Loucy (cell line): Measurements from ENCODE around the gene DALRD3.

Experiments used
- EZH2phosphoT487 ChIP-seq: fragments of 200-600 bp; IDR thresholded peaks from 2 replicates; pipeline ENCODE4 v1.6.1; 2018; ENCODE audit warnings: antibody characterized with exemption, mild to moderate bottlenecking, moderate library complexity, borderline replicate concordance
- TF ChIP-seq, protein P1 (sequence below): fragments of 200-600 bp; sonication (generic); conservative IDR thresholded peaks from 2 replicates; pipeline ENCODE4 v1.5.1; 2014; ENCODE audit warnings: mild to moderate bottlenecking, antibody characterized with exemption, low read length

DNA sequence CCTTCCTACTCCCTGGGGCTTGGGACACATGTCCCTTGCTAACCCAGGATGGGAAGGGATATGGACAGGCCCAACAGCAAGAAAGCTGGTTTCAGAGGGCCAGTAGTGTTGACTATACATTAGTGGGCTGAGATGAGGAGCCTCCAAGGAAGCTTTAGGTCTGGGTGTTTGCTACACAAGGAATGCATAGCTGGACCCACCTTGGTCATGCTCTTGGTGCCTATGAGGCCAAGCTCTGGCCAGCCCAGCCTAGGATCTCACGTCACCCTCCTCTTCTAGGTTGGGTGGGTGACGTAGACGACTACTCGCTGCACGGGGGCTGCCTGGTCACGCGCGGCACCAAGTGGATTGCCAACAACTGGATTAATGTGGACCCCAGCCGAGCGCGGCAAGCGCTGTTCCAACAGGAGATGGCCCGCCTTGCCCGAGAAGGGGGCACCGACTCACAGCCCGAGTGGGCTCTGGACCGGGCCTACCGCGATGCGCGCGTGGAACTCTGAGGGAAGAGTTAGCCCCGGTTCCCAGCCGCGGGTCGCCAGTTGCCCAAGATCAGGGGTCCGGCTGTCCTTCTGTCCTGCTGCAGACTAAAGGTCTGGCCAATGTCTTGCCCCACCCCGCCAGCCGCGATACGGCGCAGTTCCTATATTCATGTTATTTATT, 11.8 kb downstream of the DALRD3 start:
- TF ChIP-seq, protein P1, sequence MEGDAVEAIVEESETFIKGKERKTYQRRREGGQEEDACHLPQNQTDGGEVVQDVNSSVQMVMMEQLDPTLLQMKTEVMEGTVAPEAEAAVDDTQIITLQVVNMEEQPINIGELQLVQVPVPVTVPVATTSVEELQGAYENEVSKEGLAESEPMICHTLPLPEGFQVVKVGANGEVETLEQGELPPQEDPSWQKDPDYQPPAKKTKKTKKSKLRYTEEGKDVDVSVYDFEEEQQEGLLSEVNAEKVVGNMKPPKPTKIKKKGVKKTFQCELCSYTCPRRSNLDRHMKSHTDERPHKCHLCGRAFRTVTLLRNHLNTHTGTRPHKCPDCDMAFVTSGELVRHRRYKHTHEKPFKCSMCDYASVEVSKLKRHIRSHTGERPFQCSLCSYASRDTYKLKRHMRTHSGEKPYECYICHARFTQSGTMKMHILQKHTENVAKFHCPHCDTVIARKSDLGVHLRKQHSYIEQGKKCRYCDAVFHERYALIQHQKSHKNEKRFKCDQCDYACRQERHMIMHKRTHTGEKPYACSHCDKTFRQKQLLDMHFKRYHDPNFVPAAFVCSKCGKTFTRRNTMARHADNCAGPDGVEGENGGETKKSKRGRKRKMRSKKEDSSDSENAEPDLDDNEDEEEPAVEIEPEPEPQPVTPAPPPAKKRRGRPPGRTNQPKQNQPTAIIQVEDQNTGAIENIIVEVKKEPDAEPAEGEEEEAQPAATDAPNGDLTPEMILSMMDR: no peak
- no peak for TF ChIP-seq EZH2phosphoT487
